A375 (cell line): Measurements from ENCODE around the gene SPATA31A5. TPM values are rescaled to one million over a fixed set of nuclear protein-coding genes. Genes with fewer than 3 reads are reported as not detected.

Experiments
- small RNA-seq: library from RNA; depleted of rRNA; stranded (forward); fragments of <200 nt; gene quantifications from one replicate; pipeline ENCODE3, GENCODE V24; 2014
- total RNA-seq: library from RNA; depleted of rRNA; stranded (reverse); fragments of >200 nt; shearing (Covaris generic); gene quantifications from 2 replicates; pipeline ENCODE4 v1.2.3, GENCODE V29; 2014; rRNA removed

Gene SPATA31A5
- total RNA-seq: 0.03 TPM in 1 of 2 replicates, not detected in the other

GRCh38 chr9:60914107-60914506 is at the start of gene SPATA31A5:
SPATA31A5 (plus strand) TSS chr9:60914407; CDS start chr9:60914436, 29 bp downstream.

Small RNA genes within 50 kb of the gene (small RNA-seq; reads per million reads assigned to genes)
- not detected for gene AL590491.3
